CD4-positive, alpha-beta T cell (primary cell): ENCODE measurements around the gene SLC19A1. TPM values are rescaled to one million over a fixed set of nuclear protein-coding genes. Genes with fewer than 3 reads are reported as not detected.
"Not testable (repeated sequence)": the region's sequence is repeated elsewhere in the genome, so short reads cannot be mapped to it uniquely, and the experiment has no call there.

Experiments
- ATAC-seq: fragments of 200-7000 bp; cut with Tn5 transposase; one replicate; pipeline ENCODE4 v1.10.0; 2022; ENCODE audit warnings: mild to moderate bottlenecking; ENCODE audit not compliant: poor library complexity
- CTCF ChIA-PET: fragments of 350-600 bp; sonication (Branson Sonifier 250); formaldehyde crosslinking; loops from one replicate; lab custom pipeline; 2021; ENCODE audit warnings: antibody characterized with exemption, inconsistent platforms; lab: Charles Lee
- POLR2A ChIA-PET: fragments of 350-600 bp; sonication (Branson Sonifier 250); formaldehyde crosslinking; loops from one replicate; lab custom pipeline; 2021; ENCODE audit warnings: antibody characterized with exemption, inconsistent platforms; lab: Charles Lee
- DNase-seq, 14 experiments: peaks; one replicate each; pipeline ENCODE4 v3.0.0-alpha.2; 2013 to 2020; ENCODE audit warnings: mixed read lengths in 2 of 14
- H3K27ac ChIP-seq, 2 donors: one replicate each; pipeline versions ENCODE4 v1.5.1 to v1.7.0; 2013; ENCODE audit warnings: low read length in 2 of 2, low read depth in 1 of 2, mild to moderate bottlenecking in 1 of 2
- H3K27me3 ChIP-seq, 2 experiments: 1 replicate in 1 of 2; 2 replicates in 1 of 2; pipeline versions ENCODE4 v1.6.1 to v1.7.0; 2013; ENCODE audit warnings: low read length in 2 of 2, control low read depth in 1 of 2, mild to moderate bottlenecking in 1 of 2, moderate library complexity in 1 of 2; ENCODE audit not compliant: insufficient read depth in 2 of 2, control insufficient read depth in 1 of 2
- H3K36me3 ChIP-seq: one replicate; pipeline ENCODE4 v1.6.1; 2013; ENCODE audit warnings: low read length, control low read depth; ENCODE audit not compliant: insufficient read depth
- H3K4me1 ChIP-seq: one replicate; pipeline ENCODE4 v1.6.1; 2013; ENCODE audit warnings: low read length, control low read depth; ENCODE audit not compliant: insufficient read depth
- H3K4me3 ChIP-seq: one replicate; pipeline ENCODE4 v1.5.1; 2013; ENCODE audit warnings: mild to moderate bottlenecking, low read length, moderate library complexity
- H3K9me3 ChIP-seq, 2 experiments: 1 replicate in 1 of 2; 2 replicates in 1 of 2; pipeline versions ENCODE4 v1.6.1 to v1.7.0; 2013; ENCODE audit warnings: low read length in 2 of 2, mild to moderate bottlenecking in 2 of 2, control low read depth in 1 of 2, moderate library complexity in 1 of 2; ENCODE audit not compliant: control insufficient read depth in 1 of 2, insufficient read depth in 1 of 2
- H3K27ac Mint-ChIP-seq: one replicate; pipeline ENCODE4 v1.8.0; 2020; ENCODE audit warnings: mixed read lengths
- H3K27me3 Mint-ChIP-seq: one replicate; pipeline ENCODE4 v1.8.0; 2021; ENCODE audit warnings: mixed read lengths
- H3K36me3 Mint-ChIP-seq: one replicate; pipeline ENCODE4 v1.8.0; 2021; ENCODE audit warnings: low read depth, mixed read lengths
- H3K4me1 Mint-ChIP-seq: one replicate; pipeline ENCODE4 v1.8.0; 2021; ENCODE audit warnings: low read depth, mixed read lengths
- H3K4me3 Mint-ChIP-seq: one replicate; pipeline ENCODE4 v1.8.0; 2020; ENCODE audit warnings: mild to moderate bottlenecking, mixed read lengths
- H3K9me3 Mint-ChIP-seq: one replicate; pipeline ENCODE4 v1.8.0; 2020; ENCODE audit warnings: mixed read lengths
- CTCF ChIP-seq: fragments of 200-600 bp; IDR thresholded peaks from one replicate; pipeline ENCODE4 v1.8.0; 2022; ENCODE audit warnings: antibody characterized with exemption, mild to moderate bottlenecking
- intact Hi-C, 2 experiments: fragments of 100-400 bp; cut with DNase I in 1 of 2; cut with micrococcal nuclease in 1 of 2; formaldehyde crosslinking; loops; one replicate each; pipeline versions ENCODE4 v1.15.1 to v1.9.0; 2023 to 2025; cut with DNase I, micrococcal nuclease
- total RNA-seq, 174 experiments: library from RNA in 2 of 174; stranded (reverse) in 2 of 174; gene quantifications; one replicate each; pipeline ENCODE4 v1.2.3 and lab custom pipeline; 2021 to 2026

Gene SLC19A1
- total RNA-seq, 2 experiments from 2014 or later = 11.5 to 12.0 TPM

GRCh38 chr21:45504021-45504515 lies 38.2 kb downstream of the SLC19A1 start:
- H3K27me3 ChIP-seq = no peaks in the 10 kb centered on the region
- H3K36me3 ChIP-seq = no peaks in the 10 kb centered on the region
- no peaks in the 10 kb centered on the region for H3K27me3 Mint-ChIP-seq
- H3K9me3 Mint-ChIP-seq = no peaks in the 10 kb centered on the region
- DNase-seq (no peak), ATAC-seq (no peak)
- no peak for TF ChIP-seq CTCF
- H3K4me1 ChIP-seq = peaks cover 3% of the 10 kb centered on the region
- H3K27ac ChIP-seq = no peak overlapping the region
- no peak overlapping the region for H3K4me3 Mint-ChIP-seq
- no peak overlapping the region for H3K27ac Mint-ChIP-seq
- POLR2A ChIA-PET = no interaction called here
- H3K4me3 ChIP-seq = no peak overlapping the region
- no peaks in the 10 kb centered on the region for H3K36me3 Mint-ChIP-seq
- peaks cover 0 to 2% of the 10 kb centered on the region in 2 experiments for H3K9me3 ChIP-seq
- H3K4me1 Mint-ChIP-seq = no peaks in the 10 kb centered on the region
- CTCF ChIA-PET = no interaction called here
- intact Hi-C loops = no loop called here

GRCh38 chr21:45503226-45503625 lies 39.0 kb downstream of the SLC19A1 start:
- H3K27ac Mint-ChIP-seq, H3K27ac ChIP-seq, intact Hi-C loops, DNase-seq, H3K9me3 ChIP-seq, CTCF ChIA-PET, H3K4me3 ChIP-seq, H3K36me3 Mint-ChIP-seq, H3K4me1 ChIP-seq, POLR2A ChIA-PET, H3K27me3 Mint-ChIP-seq, H3K36me3 ChIP-seq, H3K4me3 Mint-ChIP-seq, H3K27me3 ChIP-seq, H3K9me3 Mint-ChIP-seq, ATAC-seq, H3K4me1 Mint-ChIP-seq: not testable (repeated sequence)

- Histone ChIP-seq H3K4me1 (peaks cover 3% of the 10 kb centered on the region), H3K36me3 (peaks cover 1% of the 10 kb centered on the region), H3K27ac (no peak overlapping the region), H3K9me3 (peaks cover 0 to 4% of the 10 kb centered on the region in 2 experiments), H3K4me3 (no peak overlapping the region), H3K27me3 (no peaks in the 10 kb centered on the region)
- no peak for DNase-seq
- intact Hi-C loops = no loop called here
- POLR2A ChIA-PET = no interaction called here
- Mint-ChIP-seq H3K4me3 (no peak overlapping the region), H3K4me1 (no peaks in the 10 kb centered on the region), H3K27ac (no peak overlapping the region), H3K27me3 (no peaks in the 10 kb centered on the region), H3K9me3 (no peaks in the 10 kb centered on the region), H3K36me3 (no peaks in the 10 kb centered on the region)
- CTCF ChIA-PET = no interaction called here
- TF ChIP-seq CTCF = no peak
- ATAC-seq = no peak
Measured at GRCh38 chr21:45502600-45502999, 39.6 kb downstream of the SLC19A1 start.

- ChIA-PET CTCF (no interaction called here), POLR2A (no interaction called here)
- Mint-ChIP-seq H3K9me3 (no peaks in the 10 kb centered on the region), H3K27ac (no peak overlapping the region), H3K27me3 (no peaks in the 10 kb centered on the region), H3K36me3 (no peaks in the 10 kb centered on the region), H3K4me1 (no peaks in the 10 kb centered on the region), H3K4me3 (no peak overlapping the region)
- intact Hi-C loops = no loop called here
- DNase-seq = no peak
- Histone ChIP-seq H3K9me3 (peaks cover 0 to 4% of the 10 kb centered on the region in 2 experiments), H3K27me3 (no peaks in the 10 kb centered on the region), H3K4me3 (no peak overlapping the region), H3K4me1 (peaks cover 3% of the 10 kb centered on the region), H3K27ac (no peak overlapping the region), H3K36me3 (peaks cover 3% of the 10 kb centered on the region)
- no peak for TF ChIP-seq CTCF
- ATAC-seq = no peak
Measured at GRCh38 chr21:45502006-45502345, 40.3 kb downstream of the SLC19A1 start.

GRCh38 chr21:45501081-45502005 lies 40.9 kb downstream of the SLC19A1 start:
- CTCF ChIA-PET, H3K27me3 Mint-ChIP-seq, H3K4me1 ChIP-seq, H3K27ac ChIP-seq, H3K36me3 ChIP-seq, H3K9me3 ChIP-seq, intact Hi-C loops, H3K36me3 Mint-ChIP-seq, H3K4me3 Mint-ChIP-seq, H3K4me1 Mint-ChIP-seq, H3K27me3 ChIP-seq, H3K27ac Mint-ChIP-seq, H3K4me3 ChIP-seq, H3K9me3 Mint-ChIP-seq, ATAC-seq, POLR2A ChIA-PET: not testable (repeated sequence)
- DNase-seq = peak in 1 of 14 experiments; percentile 2
